ENCODE results near the gene SPAG16.

Gene SPAG16

GRCh38 chr2:213306316-213306942 is 22.2 kb downstream of the SPAG16 start:
- no peak overlapping the region for H3K4me3 ChIP-seq (ENCODE audit: low read depth, low read length)
- no peak for TF ChIP-seq CTCF (IDR thresholded peaks at IDR 0.05; ENCODE audit: low read depth, low read length)
- no peaks in the 10 kb centered on the region for H3K27me3 ChIP-seq (ENCODE audit: insufficient read depth, low read depth, severe bottlenecking)
- H3K9me3 ChIP-seq (ENCODE audit: severe bottlenecking): peaks cover 5% of the 10 kb centered on the region
- H3K36me3 ChIP-seq: peaks cover 6% of the 10 kb centered on the region; the same call in 1 of the 2 replicates
- no peak overlapping the region for H3K27ac ChIP-seq
- no peak for DNase-seq

GRCh38 chr2:213315168-213315876 is 31.1 kb downstream of the SPAG16 start:
- Histone ChIP-seq H3K27me3 (ENCODE audit: insufficient read depth, low read depth, severe bottlenecking) (no peaks in the 10 kb centered on the region), H3K9me3 (ENCODE audit: severe bottlenecking) (no peaks in the 10 kb centered on the region), H3K36me3 (peaks cover 6% of the 10 kb centered on the region; the same call in 1 of the 2 replicates), H3K4me3 (ENCODE audit: low read depth, low read length) (no peak overlapping the region), H3K27ac (no peak overlapping the region)
- TF ChIP-seq CTCF (IDR thresholded peaks at IDR 0.05; ENCODE audit: low read depth, low read length): no peak
- DNase-seq: no peak

GRCh38 chr2:213316001-213316735 is 31.9 kb downstream of the SPAG16 start:
- H3K9me3 ChIP-seq (ENCODE audit: severe bottlenecking): no peaks in the 10 kb centered on the region
- H3K27ac ChIP-seq: no peak overlapping the region
- H3K27me3 ChIP-seq (ENCODE audit: insufficient read depth, low read depth, severe bottlenecking): no peaks in the 10 kb centered on the region
- no peak overlapping the region for H3K4me3 ChIP-seq (ENCODE audit: low read depth, low read length)
- TF ChIP-seq CTCF (IDR thresholded peaks at IDR 0.05; ENCODE audit: low read depth, low read length): no peak
- H3K36me3 ChIP-seq: peaks cover 6% of the 10 kb centered on the region; the same call in 1 of the 2 replicates
- DNase-seq: no peak

- Histone ChIP-seq H3K9me3 (ENCODE audit: severe bottlenecking) (no peaks in the 10 kb centered on the region), H3K27me3 (ENCODE audit: insufficient read depth, low read depth, severe bottlenecking) (no peaks in the 10 kb centered on the region), H3K4me3 (ENCODE audit: low read depth, low read length) (no peak overlapping the region), H3K36me3 (peaks cover 6% of the 10 kb centered on the region; the same call in 1 of the 2 replicates), H3K27ac (no peak overlapping the region)
- no peak for TF ChIP-seq CTCF (IDR thresholded peaks at IDR 0.05; ENCODE audit: low read depth, low read length)
- DNase-seq: no peak
Observed at GRCh38 chr2:213317929-213318328, 33.7 kb downstream of the SPAG16 start.

GRCh38 chr2:213320604-213321003 is 36.3 kb downstream of the SPAG16 start:
- H3K36me3 ChIP-seq: peaks cover 6% of the 10 kb centered on the region; the same call in 1 of the 2 replicates
- no peak overlapping the region for H3K4me3 ChIP-seq (ENCODE audit: low read depth, low read length)
- no peaks in the 10 kb centered on the region for H3K9me3 ChIP-seq (ENCODE audit: severe bottlenecking)
- no peak for DNase-seq
- H3K27ac ChIP-seq: no peak overlapping the region
- no peaks in the 10 kb centered on the region for H3K27me3 ChIP-seq (ENCODE audit: insufficient read depth, low read depth, severe bottlenecking)
- no peak for TF ChIP-seq CTCF (IDR thresholded peaks at IDR 0.05; ENCODE audit: low read depth, low read length)

All from WERI-Rb-1 (cell line).